ENCODE data around the gene IRF2BP2. TPM values are rescaled to one million over a fixed set of nuclear protein-coding genes. Genes with fewer than 3 reads are reported as not detected.

IRF2BP2 gene
- total and polyA plus RNA-seq, 2 of the 13 experiments (the other 11 are each of a cell fraction or from before 2014, with no cell fraction given) = 140 to 147 TPM

- TF ChIP-seq PAXIP1 (CRISPR knock-in tag; conservative IDR thresholded peaks at IDR 0.05) (no peak; the same call in 1 of the 2 replicates), ZNF318 (CRISPR knock-in tag; IDR thresholded peaks at IDR 0.05) (no peak), AGO2 (optimal IDR thresholded peaks at IDR 0.05; ENCODE audit: low read depth, low read length) (peak; percentile 89), KDM6A (CRISPR knock-in tag; IDR thresholded peaks at IDR 0.05; ENCODE audit: low read depth) (no peak), PREB (CRISPR knock-in tag; IDR thresholded peaks at IDR 0.05) (no peak), TBP (CRISPR knock-in tag; IDR thresholded peaks at IDR 0.05) (no peak), XRCC5 (optimal IDR thresholded peaks at IDR 0.05; ENCODE audit: low read length) (peak; percentile 45), ZNF564 (CRISPR knock-in tag; IDR thresholded peaks at IDR 0.05) (no peak), ZNF749 (CRISPR knock-in tag; IDR thresholded peaks at IDR 0.05; ENCODE audit: borderline replicate concordance) (no peak), CCDC6 (CRISPR knock-in tag; IDR thresholded peaks at IDR 0.05) (no peak; the same call in 1 of the 2 replicates), PATZ1 (CRISPR knock-in tag; IDR thresholded peaks at IDR 0.05) (peak; percentile 61), NAIF1 (CRISPR knock-in tag; IDR thresholded peaks at IDR 0.05; ENCODE audit: borderline replicate concordance) (0 out of 2 replicates have a peak, but pooled peaks have one; percentile 33), ZNF180 (CRISPR knock-in tag; IDR thresholded peaks at IDR 0.05; ENCODE audit: borderline replicate concordance, low read depth) (no peak), GABPB1 (CRISPR knock-in tag; IDR thresholded peaks at IDR 0.05) (no peak), MEIS2 (CRISPR knock-in tag; IDR thresholded peaks at IDR 0.05) (no peak)
Observed at GRCh38 chr1:234611847-234612351, 1.9 kb upstream of the IRF2BP2 start (continued).

Measured in HepG2 (cell line).